Trophoblast cell (in vitro differentiated cells and primary cell): ENCODE measurements around the gene CLIP2.

Experiments used
- DNase-seq, 2 donors: peaks; one replicate each; pipeline ENCODE4 v3.0.0-alpha.2; 2016
- H2AFZ ChIP-seq: 2 replicates; pipeline ENCODE4 v1.6.1; 2013; ENCODE audit warnings: low read length, moderate library complexity, mild to moderate bottlenecking; ENCODE audit not compliant: insufficient read depth, poor library complexity
- H2AK5ac ChIP-seq: 2 replicates; pipeline ENCODE4 v1.6.1; 2013; ENCODE audit warnings: mild to moderate bottlenecking, low read length
- H2BK120ac ChIP-seq: 2 replicates; pipeline ENCODE4 v1.6.1; 2013; ENCODE audit warnings: low read length, mild to moderate bottlenecking, moderate library complexity; ENCODE audit not compliant: insufficient read depth, poor library complexity
- H2BK12ac ChIP-seq: 2 replicates; pipeline ENCODE4 v1.6.1; 2013; ENCODE audit warnings: mild to moderate bottlenecking, low read length, moderate library complexity
- H2BK5ac ChIP-seq: 2 replicates; pipeline ENCODE4 v1.6.1; 2013; ENCODE audit warnings: low read length, low read depth, moderate library complexity, mild to moderate bottlenecking; ENCODE audit not compliant: poor library complexity
- H3K14ac ChIP-seq: 2 replicates; pipeline ENCODE4 v1.6.1; 2013; ENCODE audit warnings: mild to moderate bottlenecking, low read length
- H3K18ac ChIP-seq: 2 replicates; pipeline ENCODE4 v1.6.1; 2013; ENCODE audit warnings: mild to moderate bottlenecking, low read length
- H3K23ac ChIP-seq: 2 replicates; pipeline ENCODE4 v1.6.1; 2013; ENCODE audit warnings: low read length
- H3K27ac ChIP-seq: 2 replicates; pipeline ENCODE4 v1.5.1; 2013; ENCODE audit warnings: low read depth, mild to moderate bottlenecking, inconsistent platforms, low read length, moderate library complexity
- H3K27me3 ChIP-seq: 2 replicates; pipeline ENCODE4 v1.6.1; 2013; ENCODE audit warnings: inconsistent platforms, mild to moderate bottlenecking, low read length, moderate library complexity; ENCODE audit not compliant: insufficient read depth
- H3K36me3 ChIP-seq, 2 experiments: 1 replicate in 1 of 2; 2 replicates in 1 of 2; pipeline ENCODE4 v1.6.1; 2013; ENCODE audit warnings: low read length in 2 of 2, mild to moderate bottlenecking in 2 of 2, moderate library complexity in 1 of 2; ENCODE audit not compliant: insufficient read depth in 2 of 2, control insufficient read depth in 1 of 2
- H3K4ac ChIP-seq: 2 replicates; pipeline ENCODE4 v1.6.1; 2013; ENCODE audit warnings: low read depth, mild to moderate bottlenecking, low read length, moderate library complexity
- H3K4me1 ChIP-seq, 2 experiments: 1 replicate in 1 of 2; 2 replicates in 1 of 2; pipeline ENCODE4 v1.6.1; 2013; ENCODE audit warnings: low read length in 2 of 2, mild to moderate bottlenecking in 2 of 2, moderate library complexity in 1 of 2; ENCODE audit not compliant: insufficient read depth in 2 of 2, control insufficient read depth in 1 of 2
- H3K4me2 ChIP-seq: 2 replicates; pipeline ENCODE4 v1.6.1; 2013; ENCODE audit warnings: inconsistent platforms, mild to moderate bottlenecking, low read length, moderate library complexity
- H3K4me3 ChIP-seq: 2 replicates; pipeline ENCODE4 v1.5.1; 2013; ENCODE audit warnings: mild to moderate bottlenecking, low read depth, low read length, inconsistent platforms
- H3K79me1 ChIP-seq: one replicate; pipeline ENCODE4 v1.6.1; 2013; ENCODE audit warnings: low read length
- H3K79me2 ChIP-seq: 2 replicates; pipeline ENCODE4 v1.6.1; 2013; ENCODE audit warnings: low read length, mild to moderate bottlenecking; ENCODE audit not compliant: control insufficient read depth, insufficient read depth, poor library complexity
- H3K9ac ChIP-seq: 2 replicates; pipeline ENCODE4 v1.6.1; 2013; ENCODE audit warnings: mild to moderate bottlenecking, low read length
- H3K9me3 ChIP-seq: 2 replicates; pipeline ENCODE4 v1.6.1; 2013; ENCODE audit warnings: low read depth, mild to moderate bottlenecking, control low read depth, inconsistent platforms, low read length; ENCODE audit not compliant: insufficient read depth
- H4K12ac ChIP-seq: 2 replicates; pipeline ENCODE4 v1.6.1; 2013; ENCODE audit warnings: low read depth, mild to moderate bottlenecking, low read length, moderate library complexity
- H4K8ac ChIP-seq: 2 replicates; pipeline ENCODE4 v1.6.1; 2013; ENCODE audit warnings: low read depth, mild to moderate bottlenecking, low read length, moderate library complexity
- H4K91ac ChIP-seq: one replicate; pipeline ENCODE4 v1.6.1; 2013; ENCODE audit warnings: low read depth, mild to moderate bottlenecking, low read length, moderate library complexity
- WGBS: extraction: QIAGEN DNeasy Blood & Tissue Kit; methylation state at CpG from one replicate; pipeline ENCODE4 v1.1.7; 2013; ENCODE audit warnings: missing lambda C conversion rate; ENCODE audit not compliant: insufficient read length, insufficient coverage; ENCODE audit errors: extremely low coverage; 5-methylcytosine and 5-hydroxymethylcytosine counted together

Gene CLIP2

DNA sequence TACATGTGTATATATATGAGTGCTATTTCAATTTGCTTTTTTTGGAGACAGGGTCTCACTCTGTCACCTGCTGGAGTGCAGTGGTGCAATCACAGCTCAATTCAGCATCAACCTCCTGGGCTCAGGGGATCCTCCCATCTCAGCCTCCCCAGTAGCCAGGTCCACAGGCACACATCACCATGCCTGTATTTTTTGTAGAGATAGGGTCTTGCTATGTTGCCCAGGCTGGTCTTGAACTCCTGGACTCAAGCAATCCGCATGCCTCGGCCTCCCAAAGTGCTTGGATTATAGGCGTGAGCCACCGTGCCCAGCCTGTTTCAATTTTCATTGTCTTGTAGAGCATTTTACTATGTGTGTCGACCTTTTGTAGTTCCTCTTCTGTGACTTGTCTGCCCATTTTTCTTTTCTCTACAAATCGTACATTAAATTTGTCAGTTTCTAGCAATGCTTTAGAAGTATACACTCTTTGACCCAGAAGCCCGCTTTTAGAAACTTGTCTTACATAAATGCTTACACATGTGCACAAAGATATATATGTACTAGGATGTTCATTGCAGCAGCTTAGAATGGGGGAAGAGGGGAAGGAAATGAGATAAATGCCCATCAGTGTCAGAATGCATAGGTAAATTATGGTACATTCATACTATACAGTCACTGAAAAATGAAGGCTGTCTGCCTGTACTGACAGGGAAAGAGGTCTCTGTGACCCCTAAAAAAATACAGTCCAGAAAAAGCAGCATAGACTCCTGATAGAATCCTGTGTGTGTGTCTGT is 22.8 kb upstream of the CLIP2 start:
- Histone ChIP-seq H3K27ac (no peak overlapping the region), H2AFZ (no peak overlapping the region), H3K18ac (no peak overlapping the region), H3K4ac (no peak overlapping the region), H2BK120ac (no peak overlapping the region), H3K23ac (no peak overlapping the region), H3K36me3 (no peaks in the 10 kb centered on the region), H4K8ac (no peak overlapping the region), H3K9me3 (no peaks in the 10 kb centered on the region), H3K14ac (no peak overlapping the region), H3K4me3 (no peak overlapping the region), H4K91ac (no peak overlapping the region), H4K12ac (no peak overlapping the region), H3K4me1 (peaks cover 0 to 2% of the 10 kb centered on the region in 2 experiments), H3K9ac (no peak overlapping the region), H2BK12ac (no peak overlapping the region), H2AK5ac (no peak overlapping the region), H3K79me2 (no peaks in the 10 kb centered on the region), H2BK5ac (no peak overlapping the region), H3K79me1 (no peaks in the 10 kb centered on the region), H3K27me3 (no peaks in the 10 kb centered on the region), H3K4me2 (no peak overlapping the region)
- WGBS = no CpG with 5 or more reads among the region's 7 CpGs
- DNase-seq = no peak

DNA sequence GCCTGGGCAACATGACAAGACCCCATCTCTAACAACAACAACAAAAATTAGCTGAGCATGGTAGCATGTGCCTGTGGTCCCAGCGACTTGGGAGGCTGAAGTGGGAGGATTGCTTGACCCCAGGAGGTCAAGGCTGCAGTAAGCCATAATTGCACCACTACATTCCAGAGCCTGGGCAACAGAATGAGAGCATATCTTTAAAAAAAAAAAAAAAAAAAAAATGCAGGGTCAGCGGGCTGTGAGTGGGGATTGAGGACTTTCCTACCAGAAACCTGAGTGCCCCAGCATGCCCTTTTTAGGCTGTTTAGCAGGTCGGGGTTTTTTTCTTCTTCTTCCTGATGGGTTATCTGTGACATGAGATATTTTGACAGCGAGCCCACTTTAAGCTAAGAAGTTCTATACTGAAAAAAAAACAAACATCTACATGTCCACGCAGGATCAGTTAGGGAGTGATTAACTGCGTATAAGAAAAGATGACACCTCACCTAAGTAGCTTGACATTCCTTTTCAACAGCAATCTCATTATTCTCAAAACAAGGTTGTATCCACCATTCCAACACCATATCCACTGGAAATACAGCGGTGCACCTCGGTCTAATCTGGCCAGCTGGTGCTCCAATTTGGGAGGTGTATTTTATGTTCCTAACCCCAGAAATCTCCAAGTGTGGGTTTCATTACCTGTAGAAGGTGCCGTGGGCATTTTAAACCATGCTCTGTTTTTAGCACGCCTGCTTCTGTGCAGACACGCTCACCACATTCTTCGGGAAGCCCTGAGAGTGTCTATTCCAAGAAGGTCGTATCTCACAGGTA is 21.2 kb upstream of the CLIP2 start:
- H3K79me1 ChIP-seq = peaks cover 5% of the 10 kb centered on the region
- H3K9me3 ChIP-seq = no peaks in the 10 kb centered on the region
- no peak overlapping the region for H3K4ac ChIP-seq
- H3K23ac ChIP-seq = no peak overlapping the region
- no peak overlapping the region for H4K91ac ChIP-seq
- H3K79me2 ChIP-seq = no peaks in the 10 kb centered on the region
- H2BK120ac ChIP-seq = no peak overlapping the region
- no peak overlapping the region for H3K4me2 ChIP-seq
- H3K4me3 ChIP-seq = no peak overlapping the region
- H3K36me3 ChIP-seq = no peaks in the 10 kb centered on the region
- no peak overlapping the region for H2AFZ ChIP-seq
- no peaks in the 10 kb centered on the region for H3K27me3 ChIP-seq
- H4K8ac ChIP-seq = no peak overlapping the region
- H3K4me1 ChIP-seq = peaks cover 6 to 9% of the 10 kb centered on the region in 2 experiments
- H2AK5ac ChIP-seq = no peak overlapping the region
- no peak overlapping the region for H3K14ac ChIP-seq
- WGBS = no CpG with 5 or more reads among the region's 13 CpGs
- peak in 1 of 2 donors; percentile 48 for DNase-seq
- H3K18ac ChIP-seq = no peak overlapping the region
- no peak overlapping the region for H3K9ac ChIP-seq
- H3K27ac ChIP-seq = no peak overlapping the region
- no peak overlapping the region for H2BK5ac ChIP-seq
- H2BK12ac ChIP-seq = no peak overlapping the region
- H4K12ac ChIP-seq = no peak overlapping the region

DNA sequence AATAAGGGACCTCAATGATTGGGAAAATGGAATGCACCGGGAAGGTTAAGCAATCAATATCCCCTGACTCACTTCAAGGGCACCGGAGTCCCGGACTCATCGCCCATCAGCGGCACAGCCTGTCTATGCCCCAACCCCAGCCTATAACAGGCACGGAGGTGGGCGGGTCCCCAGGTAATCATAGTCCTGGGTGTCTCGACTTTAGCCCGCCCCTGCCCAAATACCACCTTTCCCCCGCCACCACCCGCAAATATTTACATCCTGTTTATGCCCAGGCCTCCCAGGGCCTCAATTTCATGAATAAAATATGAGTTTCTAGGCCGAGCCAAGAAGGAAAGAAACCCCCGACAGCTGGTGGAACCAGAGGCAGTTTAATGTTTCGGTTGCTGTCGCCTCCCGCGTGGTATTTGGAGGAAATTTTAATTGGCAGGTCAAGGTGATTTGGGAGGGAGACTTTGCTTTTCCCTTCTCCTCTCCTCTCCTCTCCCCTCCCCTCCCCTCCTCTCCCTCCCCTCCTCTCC is 19.4 kb upstream of the CLIP2 start:
- no peak overlapping the region for H3K27ac ChIP-seq
- no CpG with 5 or more reads among the region's 17 CpGs for WGBS

DNA sequence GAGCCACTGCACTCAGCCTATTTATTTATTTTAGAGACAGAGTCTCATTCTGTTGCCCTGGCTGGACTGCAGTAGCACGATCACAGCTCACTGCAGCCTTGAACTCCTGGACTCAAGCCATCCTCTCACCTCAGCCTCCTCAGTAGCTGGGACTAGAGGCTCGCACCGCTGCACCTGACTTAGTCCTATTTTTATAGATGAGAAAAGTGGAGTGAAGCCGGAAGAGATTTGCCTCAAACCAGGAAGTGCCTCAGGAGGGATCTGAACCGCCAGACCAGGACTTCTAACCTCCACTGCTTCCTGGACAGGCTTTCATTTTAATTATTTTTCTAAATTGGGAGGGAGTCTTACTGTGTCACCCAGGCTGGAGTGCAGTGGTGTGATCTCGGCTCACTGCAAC is 17.5 kb upstream of the CLIP2 start:
- Histone ChIP-seq H2BK12ac (peak overlapping the region; percentile 74), H3K27ac (peak overlapping the region; percentile 66), H3K23ac (no peak overlapping the region), H3K27me3 (no peaks in the 10 kb centered on the region), H3K14ac (no peak overlapping the region), H3K79me2 (no peaks in the 10 kb centered on the region), H4K8ac (no peak overlapping the region), H3K4me2 (no peak overlapping the region), H3K9me3 (no peaks in the 10 kb centered on the region), H2BK120ac (peak overlapping the region; percentile 36), H3K9ac (no peak overlapping the region), H2AFZ (no peak overlapping the region), H3K4me3 (no peak overlapping the region), H4K91ac (peak overlapping the region; percentile 48), H4K12ac (no peak overlapping the region), H2BK5ac (peak overlapping the region; percentile 12), H3K4ac (peak overlapping the region; percentile 14), H3K36me3 (no peaks in the 10 kb centered on the region), H2AK5ac (peak overlapping the region; percentile 26), H3K18ac (no peak overlapping the region), H3K79me1 (peaks cover 5% of the 10 kb centered on the region), H3K4me1 (peaks cover 7 to 9% of the 10 kb centered on the region in 2 experiments)
- peak in 1 of 2 donors; percentile 8 for DNase-seq
- WGBS = no CpG with 5 or more reads among the region's 6 CpGs

More for the DNA sequence above, 19.4 kb upstream of the CLIP2 start:
- no peak overlapping the region for H3K23ac ChIP-seq
- no peaks in the 10 kb centered on the region for H3K27me3 ChIP-seq
- no peak overlapping the region for H2BK12ac ChIP-seq
- no peak overlapping the region for H2BK5ac ChIP-seq
- DNase-seq = peak; percentile 40 to 72
- H3K4me3 ChIP-seq = peak overlapping the region; percentile 51
- peaks cover 6 to 9% of the 10 kb centered on the region in 2 experiments for H3K4me1 ChIP-seq
- H3K9ac ChIP-seq = no peak overlapping the region
- H2AK5ac ChIP-seq = no peak overlapping the region
- H2BK120ac ChIP-seq = no peak overlapping the region
- H3K79me2 ChIP-seq = no peaks in the 10 kb centered on the region
- peaks cover 5% of the 10 kb centered on the region for H3K79me1 ChIP-seq
- H3K4me2 ChIP-seq = peak overlapping the region; percentile 89
- peak overlapping the region; percentile 11 for H2AFZ ChIP-seq
- H4K91ac ChIP-seq = no peak overlapping the region
- H3K14ac ChIP-seq = no peak overlapping the region
- no peak overlapping the region for H4K12ac ChIP-seq
- no peaks in the 10 kb centered on the region for H3K36me3 ChIP-seq
- no peak overlapping the region for H3K18ac ChIP-seq
- H3K4ac ChIP-seq = no peak overlapping the region
- H3K9me3 ChIP-seq = no peaks in the 10 kb centered on the region
- no peak overlapping the region for H4K8ac ChIP-seq
